Measurements from ENCODE around the gene TNFRSF8.
A peak's percentile ranks its signal among the peaks of the same experiment; 100 is the strongest.

The TNFRSF8 gene

GRCh38 chr1:12123172-12123571 lies 60.1 kb downstream of the TNFRSF8 start:
- no peak for FAIRE-seq

GRCh38 chr1:12124693-12125421 lies 61.8 kb downstream of the TNFRSF8 start:
- peak; percentile 93 for FAIRE-seq

GRCh38 chr1:12125422-12126355 lies 62.6 kb downstream of the TNFRSF8 start:
- FAIRE-seq, result no peak

- no peak for FAIRE-seq
These were observed 63.7 kb downstream of the TNFRSF8 start for GRCh38 chr1:12126781-12127180.

GRCh38 chr1:12127206-12127810 lies 64.2 kb downstream of the TNFRSF8 start:
- no peak for FAIRE-seq

- FAIRE-seq, result no peak
These were observed 65.0 kb downstream of the TNFRSF8 start for GRCh38 chr1:12128120-12128519.

- no peak for FAIRE-seq
These were observed 66.5 kb downstream of the TNFRSF8 start for GRCh38 chr1:12129624-12130023.

GRCh38 chr1:12130466-12131130 lies 67.5 kb downstream of the TNFRSF8 start:
- no peak for FAIRE-seq

- FAIRE-seq, result no peak
These were observed 69.0 kb downstream of the TNFRSF8 start for GRCh38 chr1:12132078-12132477.

- no peak for FAIRE-seq
These were observed 71.6 kb downstream of the TNFRSF8 start for GRCh38 chr1:12134716-12135115.

GRCh38 chr1:12135612-12136011 lies 72.5 kb downstream of the TNFRSF8 start:
- no peak for FAIRE-seq

GRCh38 chr1:12136916-12137610 lies 74.0 kb downstream of the TNFRSF8 start:
- FAIRE-seq, result no peak

- FAIRE-seq, result no peak
These were observed 75.4 kb downstream of the TNFRSF8 start for GRCh38 chr1:12138196-12139168.

- FAIRE-seq, result no peak
These were observed 76.9 kb downstream of the TNFRSF8 start for GRCh38 chr1:12140016-12140415.

- no peak for FAIRE-seq
These were observed 77.5 kb downstream of the TNFRSF8 start for GRCh38 chr1:12140515-12141162.

- no peak for FAIRE-seq
These were observed 78.2 kb downstream of the TNFRSF8 start for GRCh38 chr1:12141163-12141850.

GRCh38 chr1:12142141-12142823 lies 79.2 kb downstream of the TNFRSF8 start:
- no peak for FAIRE-seq

GRCh38 chr1:12142891-12143630 lies 80.0 kb downstream of the TNFRSF8 start:
- FAIRE-seq, result no peak

All from A204.1 (cell line).